ENCODE results near the gene SUCLA2.

DNA sequence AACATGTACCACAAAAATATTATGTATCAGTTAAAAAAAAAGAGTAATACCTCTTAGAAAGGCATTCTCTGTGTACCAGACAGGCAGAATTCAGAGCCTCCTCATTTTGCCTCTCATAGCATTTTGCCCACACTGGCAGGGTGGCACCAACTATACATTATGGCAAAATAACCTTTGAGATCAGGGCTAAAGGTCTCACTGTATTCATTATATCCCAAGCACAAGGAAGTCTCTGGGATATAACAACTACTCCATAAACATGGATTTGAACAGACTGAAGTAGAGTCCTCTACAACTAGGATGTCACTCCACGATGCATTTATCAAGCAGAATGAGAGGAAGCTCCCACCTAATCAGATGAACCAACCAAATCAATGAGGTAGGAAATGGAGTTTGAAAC lies 10.6 kb downstream of the SUCLA2 start:
- no peak for TF ChIP-seq EZH2phosphoT487 (IDR thresholded peaks at IDR 0.05; ENCODE audit: borderline replicate concordance)
- TF ChIP-seq, protein P1, sequence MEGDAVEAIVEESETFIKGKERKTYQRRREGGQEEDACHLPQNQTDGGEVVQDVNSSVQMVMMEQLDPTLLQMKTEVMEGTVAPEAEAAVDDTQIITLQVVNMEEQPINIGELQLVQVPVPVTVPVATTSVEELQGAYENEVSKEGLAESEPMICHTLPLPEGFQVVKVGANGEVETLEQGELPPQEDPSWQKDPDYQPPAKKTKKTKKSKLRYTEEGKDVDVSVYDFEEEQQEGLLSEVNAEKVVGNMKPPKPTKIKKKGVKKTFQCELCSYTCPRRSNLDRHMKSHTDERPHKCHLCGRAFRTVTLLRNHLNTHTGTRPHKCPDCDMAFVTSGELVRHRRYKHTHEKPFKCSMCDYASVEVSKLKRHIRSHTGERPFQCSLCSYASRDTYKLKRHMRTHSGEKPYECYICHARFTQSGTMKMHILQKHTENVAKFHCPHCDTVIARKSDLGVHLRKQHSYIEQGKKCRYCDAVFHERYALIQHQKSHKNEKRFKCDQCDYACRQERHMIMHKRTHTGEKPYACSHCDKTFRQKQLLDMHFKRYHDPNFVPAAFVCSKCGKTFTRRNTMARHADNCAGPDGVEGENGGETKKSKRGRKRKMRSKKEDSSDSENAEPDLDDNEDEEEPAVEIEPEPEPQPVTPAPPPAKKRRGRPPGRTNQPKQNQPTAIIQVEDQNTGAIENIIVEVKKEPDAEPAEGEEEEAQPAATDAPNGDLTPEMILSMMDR (conservative IDR thresholded peaks at IDR 0.05; ENCODE audit: low read length), result no peak

Measured in Loucy (cell line).